ENCODE measurements around the gene ABCA13. TPM values are rescaled to one million over a fixed set of nuclear protein-coding genes. Genes with fewer than 3 reads are reported as not detected.

ABCA13 gene
- total RNA-seq, 1 experiment from 2014 or later, result 1.7 TPM

DNA sequence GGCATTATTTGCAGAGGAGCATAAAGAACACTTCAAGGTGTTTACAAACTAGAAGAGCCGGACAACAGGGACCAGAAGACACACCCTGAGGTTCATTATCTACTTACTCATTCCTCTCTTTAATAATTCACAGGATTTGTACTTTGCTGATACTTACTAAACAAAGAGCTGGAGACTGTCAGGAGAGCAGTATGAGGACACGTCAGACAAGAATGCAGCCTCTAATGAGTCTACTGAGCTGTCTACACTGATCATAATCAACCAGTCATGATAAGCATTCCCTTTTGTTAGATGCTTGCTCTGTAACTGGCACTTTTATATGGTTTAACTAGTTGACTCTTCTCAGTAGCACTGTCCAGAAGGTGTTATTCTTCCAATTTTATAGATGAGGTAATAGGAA is 509.7 kb downstream of the ABCA13 start:
- H3K27ac ChIP-seq (ENCODE audit: low read length), result no peak overlapping the region
- DNase-seq (ENCODE audit: low read depth, low spot score) (no peak), ATAC-seq (no peak)

DNA sequence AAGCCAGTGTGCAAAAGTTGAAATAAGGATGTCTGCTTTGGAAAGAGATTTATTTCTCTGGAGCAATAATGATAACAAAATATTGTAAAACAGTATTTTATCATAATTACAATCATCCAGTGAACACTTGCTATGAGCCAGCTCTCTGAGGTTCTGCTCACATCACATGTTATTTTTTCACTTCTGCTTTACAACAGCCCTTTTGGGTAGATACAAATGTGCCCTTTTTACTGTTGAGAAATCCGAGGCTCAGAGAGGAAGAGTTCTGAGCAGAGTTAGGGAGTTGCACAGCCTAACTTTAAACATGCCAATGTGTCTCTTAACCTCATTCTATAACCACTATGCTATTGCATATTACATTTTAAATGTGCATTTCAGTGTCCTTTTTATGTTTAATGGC is 520.5 kb downstream of the ABCA13 start:
- Histone ChIP-seq H3K36me3 (ENCODE audit: control insufficient read depth, insufficient read depth, low read length) (no peaks in the 10 kb centered on the region), H3K9me3 (ENCODE audit: control insufficient read depth, insufficient read depth, low read depth, low read length) (no peaks in the 10 kb centered on the region), H3K4me1 (ENCODE audit: control insufficient read depth, insufficient read depth, low read length) (no peaks in the 10 kb centered on the region), H3K27ac (ENCODE audit: low read length) (no peak overlapping the region), H3K4me3 (ENCODE audit: low read depth in 2 of 2, low read length in 2 of 2) (no peak overlapping the region), H3K27me3 (ENCODE audit: control insufficient read depth, insufficient read depth, low read length) (no peaks in the 10 kb centered on the region)
- POLR2A ChIA-PET, result no interaction called here
- TF ChIP-seq POLR2AphosphoS5 (IDR thresholded peaks at IDR 0.05; ENCODE audit: low read depth, low read length), result no peak
- TF ChIP-seq, protein P1, sequence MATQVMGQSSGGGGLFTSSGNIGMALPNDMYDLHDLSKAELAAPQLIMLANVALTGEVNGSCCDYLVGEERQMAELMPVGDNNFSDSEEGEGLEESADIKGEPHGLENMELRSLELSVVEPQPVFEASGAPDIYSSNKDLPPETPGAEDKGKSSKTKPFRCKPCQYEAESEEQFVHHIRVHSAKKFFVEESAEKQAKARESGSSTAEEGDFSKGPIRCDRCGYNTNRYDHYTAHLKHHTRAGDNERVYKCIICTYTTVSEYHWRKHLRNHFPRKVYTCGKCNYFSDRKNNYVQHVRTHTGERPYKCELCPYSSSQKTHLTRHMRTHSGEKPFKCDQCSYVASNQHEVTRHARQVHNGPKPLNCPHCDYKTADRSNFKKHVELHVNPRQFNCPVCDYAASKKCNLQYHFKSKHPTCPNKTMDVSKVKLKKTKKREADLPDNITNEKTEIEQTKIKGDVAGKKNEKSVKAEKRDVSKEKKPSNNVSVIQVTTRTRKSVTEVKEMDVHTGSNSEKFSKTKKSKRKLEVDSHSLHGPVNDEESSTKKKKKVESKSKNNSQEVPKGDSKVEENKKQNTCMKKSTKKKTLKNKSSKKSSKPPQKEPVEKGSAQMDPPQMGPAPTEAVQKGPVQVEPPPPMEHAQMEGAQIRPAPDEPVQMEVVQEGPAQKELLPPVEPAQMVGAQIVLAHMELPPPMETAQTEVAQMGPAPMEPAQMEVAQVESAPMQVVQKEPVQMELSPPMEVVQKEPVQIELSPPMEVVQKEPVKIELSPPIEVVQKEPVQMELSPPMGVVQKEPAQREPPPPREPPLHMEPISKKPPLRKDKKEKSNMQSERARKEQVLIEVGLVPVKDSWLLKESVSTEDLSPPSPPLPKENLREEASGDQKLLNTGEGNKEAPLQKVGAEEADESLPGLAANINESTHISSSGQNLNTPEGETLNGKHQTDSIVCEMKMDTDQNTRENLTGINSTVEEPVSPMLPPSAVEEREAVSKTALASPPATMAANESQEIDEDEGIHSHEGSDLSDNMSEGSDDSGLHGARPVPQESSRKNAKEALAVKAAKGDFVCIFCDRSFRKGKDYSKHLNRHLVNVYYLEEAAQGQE (IDR thresholded peaks at IDR 0.05; ENCODE audit: insufficient read depth in 1 of 2, low read depth in 2 of 2, low read length in 1 of 2), result no peak
- TF ChIP-seq SIN3A (IDR thresholded peaks at IDR 0.05; ENCODE audit: borderline replicate concordance, insufficient read depth, low read depth, low read length), result no peak
- TF ChIP-seq, protein P2, sequence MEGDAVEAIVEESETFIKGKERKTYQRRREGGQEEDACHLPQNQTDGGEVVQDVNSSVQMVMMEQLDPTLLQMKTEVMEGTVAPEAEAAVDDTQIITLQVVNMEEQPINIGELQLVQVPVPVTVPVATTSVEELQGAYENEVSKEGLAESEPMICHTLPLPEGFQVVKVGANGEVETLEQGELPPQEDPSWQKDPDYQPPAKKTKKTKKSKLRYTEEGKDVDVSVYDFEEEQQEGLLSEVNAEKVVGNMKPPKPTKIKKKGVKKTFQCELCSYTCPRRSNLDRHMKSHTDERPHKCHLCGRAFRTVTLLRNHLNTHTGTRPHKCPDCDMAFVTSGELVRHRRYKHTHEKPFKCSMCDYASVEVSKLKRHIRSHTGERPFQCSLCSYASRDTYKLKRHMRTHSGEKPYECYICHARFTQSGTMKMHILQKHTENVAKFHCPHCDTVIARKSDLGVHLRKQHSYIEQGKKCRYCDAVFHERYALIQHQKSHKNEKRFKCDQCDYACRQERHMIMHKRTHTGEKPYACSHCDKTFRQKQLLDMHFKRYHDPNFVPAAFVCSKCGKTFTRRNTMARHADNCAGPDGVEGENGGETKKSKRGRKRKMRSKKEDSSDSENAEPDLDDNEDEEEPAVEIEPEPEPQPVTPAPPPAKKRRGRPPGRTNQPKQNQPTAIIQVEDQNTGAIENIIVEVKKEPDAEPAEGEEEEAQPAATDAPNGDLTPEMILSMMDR (IDR thresholded peaks at IDR 0.05), result no peak
- TF ChIP-seq TCF7L2 (IDR thresholded peaks at IDR 0.05; ENCODE audit: low read depth, low read length), result no peak
- intact Hi-C loops (cut with micrococcal nuclease; ENCODE audit: unreplicated experiment) (no loop called here), in situ Hi-C loops (cut with HindIII; ENCODE audit: low pct_unique_long_range_greater_than_20kb, low sequenced_read_pairs) (no loop called here)
- CTCF ChIA-PET, result no interaction called here
- DNase-seq (ENCODE audit: low read depth, low spot score) (no peak), ATAC-seq (no peak)
- BruUV-seq (replicated peaks), result no TSS peak

More for the DNA sequence above, 509.7 kb downstream of the ABCA13 start:
- in situ Hi-C loops (cut with HindIII; ENCODE audit: low pct_unique_long_range_greater_than_20kb, low sequenced_read_pairs), result no loop called here
- no peak overlapping the region for H3K4me3 ChIP-seq (ENCODE audit: low read depth in 2 of 2, low read length in 2 of 2)
- 0 out of 2 replicates have a peak, but pooled peaks cover 5% of the 10 kb centered on the region for H3K9me3 ChIP-seq (ENCODE audit: control insufficient read depth, insufficient read depth, low read depth, low read length)
- no peaks in the 10 kb centered on the region for H3K4me1 ChIP-seq (ENCODE audit: control insufficient read depth, insufficient read depth, low read length)
- ChIA-PET CTCF (no interaction called here), POLR2A (no interaction called here)
- H3K27me3 ChIP-seq (ENCODE audit: control insufficient read depth, insufficient read depth, low read length), result no peaks in the 10 kb centered on the region
- BruUV-seq (replicated peaks), result no TSS peak
- no peaks in the 10 kb centered on the region for H3K36me3 ChIP-seq (ENCODE audit: control insufficient read depth, insufficient read depth, low read length)
- TF ChIP-seq, protein P2 (IDR thresholded peaks at IDR 0.05), result no peak
- no peak for TF ChIP-seq TCF7L2 (IDR thresholded peaks at IDR 0.05; ENCODE audit: low read depth, low read length)
- no peak for TF ChIP-seq SIN3A (IDR thresholded peaks at IDR 0.05; ENCODE audit: borderline replicate concordance, insufficient read depth, low read depth, low read length)
- TF ChIP-seq, protein P1 (IDR thresholded peaks at IDR 0.05; ENCODE audit: insufficient read depth in 1 of 2, low read depth in 2 of 2, low read length in 1 of 2), result no peak
- no peak for TF ChIP-seq POLR2AphosphoS5 (IDR thresholded peaks at IDR 0.05; ENCODE audit: low read depth, low read length)
- intact Hi-C loops (cut with micrococcal nuclease; ENCODE audit: unreplicated experiment), result no loop called here

Other genes with a start within 250 kb of the ABCA13 start
- gene PKD1L1, start 223.0 kb upstream of the ABCA13 start, total RNA-seq (2021; ENCODE audit: unreplicated experiment), result 2.2 TPM
- gene HUS1, start 191.8 kb upstream of the ABCA13 start, total RNA-seq (2021; ENCODE audit: unreplicated experiment), result 72.7 TPM
- gene SUN3, start 142.4 kb upstream of the ABCA13 start, total RNA-seq (2021; ENCODE audit: unreplicated experiment), result 0.49 TPM
- 3.2 TPM for gene C7orf57, start 135.9 kb upstream of the ABCA13 start, total RNA-seq (2021; ENCODE audit: unreplicated experiment)
- gene UPP1, start 82.2 kb upstream of the ABCA13 start, total RNA-seq (2021; ENCODE audit: unreplicated experiment), result 331 TPM

Measured in Panc1 (cell line).